ENCODE data around the gene TOX2.

The TOX2 gene

DNA sequence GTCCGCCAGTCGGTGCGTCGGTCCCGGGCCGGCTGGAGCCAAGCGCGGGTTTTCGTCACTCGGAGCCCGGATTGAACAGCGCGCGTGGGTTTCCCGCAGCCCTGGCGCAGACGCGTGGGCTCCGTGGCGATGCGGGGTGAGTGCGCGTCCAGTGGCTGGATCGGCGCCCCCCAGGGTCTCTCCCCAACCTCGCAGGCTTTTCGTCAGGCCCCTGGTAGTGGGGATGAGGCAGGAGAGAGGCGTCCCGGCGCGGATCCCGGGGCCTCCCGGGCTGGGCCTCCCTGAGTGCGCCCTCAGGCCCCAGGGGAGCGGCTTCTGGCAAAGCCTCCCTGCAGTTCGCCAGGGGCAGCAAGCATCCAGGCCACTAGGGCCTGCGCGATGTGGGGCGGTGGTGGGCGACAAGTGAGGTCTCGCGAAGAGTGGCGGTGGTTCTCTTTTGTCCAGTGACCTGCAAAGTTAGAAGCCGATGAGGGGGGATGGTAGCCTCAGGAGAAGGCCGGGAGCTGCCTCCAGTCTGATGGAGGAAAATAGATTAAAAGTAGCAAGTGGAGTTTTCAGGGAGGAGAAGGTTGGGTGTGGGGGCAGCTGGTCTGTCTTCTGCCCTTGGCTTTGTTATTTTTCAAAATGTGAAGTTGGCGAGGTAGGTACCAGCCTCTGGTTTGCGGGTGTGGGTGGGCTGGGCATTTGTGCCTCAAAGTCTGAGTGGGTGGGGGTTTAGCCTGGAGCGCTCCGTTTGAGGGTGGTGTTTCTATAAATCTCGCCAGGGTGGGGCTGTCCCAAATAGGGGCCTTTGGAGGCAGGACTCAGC lies 1.6 kb downstream of the TOX2 start:
- DNase-seq, result no peak

DNA sequence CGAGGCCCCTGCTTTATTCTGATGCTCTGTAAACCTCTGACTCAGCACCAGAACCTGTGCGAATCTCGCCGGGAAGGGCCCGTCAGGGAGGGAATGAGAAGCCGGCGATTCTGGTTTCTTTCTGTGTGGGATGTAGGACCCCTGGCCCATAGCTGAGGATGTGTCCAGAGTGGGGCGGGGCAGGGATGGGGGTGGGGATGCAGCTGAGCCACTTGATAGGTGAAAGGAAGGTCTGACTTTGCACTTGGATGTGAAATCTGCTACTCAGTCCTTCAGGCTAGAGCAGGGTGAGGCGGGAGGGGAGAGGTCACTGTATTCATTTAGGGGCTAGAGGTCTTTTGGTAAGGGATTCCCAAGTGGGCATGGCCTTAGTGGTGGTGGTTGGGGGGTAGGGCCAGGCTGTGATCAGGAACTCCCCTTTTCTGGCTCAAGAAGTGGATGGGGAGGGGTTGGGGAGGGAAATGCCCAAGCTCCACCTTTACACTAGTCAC lies 2.3 kb downstream of the TOX2 start:
- no peak for DNase-seq

DNA sequence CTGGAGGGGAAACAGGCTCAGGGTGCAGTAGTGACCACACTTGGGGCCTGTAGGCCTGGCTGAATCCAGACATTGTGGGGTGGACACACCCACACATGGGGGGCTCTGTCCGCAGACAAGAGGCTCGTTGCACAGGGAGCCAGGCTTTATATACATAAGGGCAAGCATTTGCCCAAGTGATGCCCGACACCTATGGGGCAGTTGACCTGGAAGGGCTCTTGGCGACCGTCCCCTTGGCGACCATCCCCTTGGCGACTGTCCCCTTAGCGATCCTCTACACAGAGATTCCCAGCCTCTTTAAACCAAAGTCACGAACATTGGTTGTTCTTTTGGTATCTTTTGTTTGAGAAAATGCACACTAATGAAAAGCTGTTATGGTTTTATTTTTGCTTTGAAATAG lies 2.7 kb downstream of the TOX2 start:
- no peak for DNase-seq

DNA sequence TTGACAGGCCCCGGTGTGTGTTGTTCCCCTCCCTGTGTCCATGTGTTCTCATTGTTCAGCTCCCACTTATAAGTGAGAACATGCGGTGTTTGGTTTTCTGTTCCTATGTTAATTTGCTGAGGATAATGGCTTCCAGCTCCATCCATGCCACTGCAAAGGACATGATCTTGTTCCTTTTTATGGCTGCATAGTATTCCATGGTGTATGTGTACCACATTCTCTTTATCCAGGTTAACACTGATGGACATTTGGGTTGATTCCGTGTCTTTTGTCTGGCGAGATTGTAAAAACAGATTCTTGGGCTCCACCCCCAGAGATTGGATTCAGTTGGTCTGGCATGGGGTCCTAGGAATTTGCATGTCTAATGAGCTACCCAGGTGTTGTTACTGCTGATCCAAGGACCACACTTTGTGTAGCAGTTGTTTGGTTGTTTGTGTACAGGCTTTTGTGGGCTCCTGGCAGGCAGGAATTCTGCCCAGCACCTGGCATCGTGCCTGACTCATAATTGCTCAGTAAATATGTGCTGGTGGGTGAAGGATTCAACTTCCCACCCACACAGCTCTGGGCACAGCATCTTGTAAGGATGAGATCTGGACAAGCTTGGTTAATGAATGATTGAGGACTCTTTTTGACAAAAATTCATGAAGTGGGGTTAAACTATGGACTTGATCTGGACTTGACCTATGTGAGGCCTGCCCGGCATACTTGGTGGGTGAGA lies 5.2 kb downstream of the TOX2 start:
- DNase-seq, result no peak

DNA sequence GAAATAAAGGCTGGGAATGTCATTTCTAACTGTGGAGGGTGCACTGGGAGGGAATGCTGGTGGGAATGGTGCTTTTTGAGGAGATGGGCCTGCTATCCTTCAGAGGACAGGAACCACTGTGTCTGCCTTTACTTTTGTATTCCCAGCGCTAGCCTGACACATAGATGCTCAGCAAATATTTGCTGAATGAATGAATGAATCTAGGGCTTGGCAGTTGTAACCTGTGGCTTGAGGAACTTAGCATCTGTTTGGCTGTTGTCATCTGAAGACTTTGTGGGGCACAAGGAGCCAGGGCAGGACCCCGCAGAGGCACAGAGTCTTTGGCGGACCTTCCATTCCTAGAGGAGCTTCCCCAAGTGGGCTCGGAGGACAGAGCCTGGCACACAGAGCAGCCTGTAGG lies 6.1 kb downstream of the TOX2 start:
- DNase-seq, result no peak

DNA sequence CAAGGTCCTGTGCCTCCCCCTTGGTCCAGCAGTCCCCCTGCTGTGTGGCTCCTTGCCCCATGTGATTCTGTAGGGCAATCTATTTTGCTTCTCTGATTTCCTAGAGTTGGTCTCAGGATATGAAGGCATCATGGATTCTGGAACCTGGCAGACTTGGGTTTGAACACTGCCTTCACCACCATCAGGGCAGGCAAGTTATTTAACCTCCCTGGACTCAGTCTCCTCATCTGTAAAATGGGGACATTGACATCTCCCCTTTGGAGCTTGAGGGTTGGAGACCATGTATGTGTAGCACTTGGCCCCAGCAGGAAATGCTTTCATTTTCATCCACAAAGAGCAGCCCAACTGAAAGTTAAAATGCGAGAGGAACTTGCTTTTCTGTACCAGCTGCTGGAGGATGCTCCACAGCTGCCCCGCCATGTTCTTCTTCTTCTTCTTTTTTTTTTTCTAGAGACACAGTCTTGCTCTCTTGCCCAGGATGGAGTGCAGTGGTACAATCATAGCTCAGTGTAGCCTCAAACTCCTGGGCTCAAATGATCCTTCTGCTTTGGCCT lies 6.7 kb downstream of the TOX2 start:
- DNase-seq, result no peak

DNA sequence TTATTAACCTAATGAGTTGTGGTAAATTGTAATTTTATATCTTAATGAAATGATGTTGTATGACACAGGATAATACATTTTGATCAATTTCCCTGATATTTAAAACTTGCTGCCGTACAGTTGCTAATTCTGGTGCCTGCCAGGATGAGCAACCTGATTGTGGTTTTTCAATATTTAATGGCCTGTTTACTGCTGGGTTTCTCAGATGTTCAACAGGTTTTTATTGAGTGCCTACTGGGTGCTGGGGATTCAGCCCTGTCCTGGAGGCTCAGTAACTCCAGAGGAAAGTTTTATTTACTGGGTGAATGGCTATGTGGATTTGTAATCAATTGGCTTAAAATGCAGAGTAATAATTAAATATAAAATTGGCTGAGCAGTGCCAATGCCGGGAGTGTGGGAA lies 8.0 kb downstream of the TOX2 start:
- DNase-seq, result no peak

DNA sequence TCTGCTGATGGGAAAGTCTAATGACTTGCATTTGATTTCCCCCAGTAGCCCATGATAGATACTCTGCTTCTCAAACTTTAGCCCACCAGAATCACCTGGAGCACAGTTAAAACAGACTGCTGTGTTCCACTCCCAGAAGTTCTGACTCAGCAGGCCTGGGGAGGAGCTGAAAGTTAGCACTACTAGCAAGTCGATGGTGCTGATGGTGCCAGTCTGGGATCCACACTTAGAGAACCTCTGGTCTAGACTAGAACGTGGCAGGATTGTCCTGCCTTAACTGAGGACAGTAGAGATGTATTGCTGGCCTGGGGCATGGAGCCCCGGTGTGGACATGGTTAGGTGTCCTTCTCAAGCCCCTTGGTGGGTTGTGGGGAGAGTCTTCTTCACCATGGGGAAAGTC lies 8.7 kb downstream of the TOX2 start:
- no peak for DNase-seq

DNA sequence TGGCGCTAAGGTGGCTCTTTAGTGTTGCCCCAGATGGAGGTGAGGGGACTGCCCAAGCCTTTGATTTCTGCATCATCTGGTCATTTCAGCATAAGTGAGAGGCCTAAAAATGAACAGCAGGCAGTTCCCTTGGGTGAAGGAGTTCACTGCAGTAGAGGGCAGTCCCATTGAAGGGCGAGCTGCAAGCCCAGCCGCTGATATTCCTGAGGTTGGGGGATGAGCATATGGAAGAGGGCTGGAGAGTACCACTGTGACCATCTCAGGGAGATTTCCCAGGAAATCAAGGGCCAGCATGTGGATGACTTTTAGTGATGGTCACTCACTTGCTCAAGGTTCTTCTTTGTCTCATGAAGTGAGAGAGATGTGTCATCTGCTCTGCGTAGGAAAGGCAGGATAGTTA lies 9.3 kb downstream of the TOX2 start:
- no peak for DNase-seq

DNA sequence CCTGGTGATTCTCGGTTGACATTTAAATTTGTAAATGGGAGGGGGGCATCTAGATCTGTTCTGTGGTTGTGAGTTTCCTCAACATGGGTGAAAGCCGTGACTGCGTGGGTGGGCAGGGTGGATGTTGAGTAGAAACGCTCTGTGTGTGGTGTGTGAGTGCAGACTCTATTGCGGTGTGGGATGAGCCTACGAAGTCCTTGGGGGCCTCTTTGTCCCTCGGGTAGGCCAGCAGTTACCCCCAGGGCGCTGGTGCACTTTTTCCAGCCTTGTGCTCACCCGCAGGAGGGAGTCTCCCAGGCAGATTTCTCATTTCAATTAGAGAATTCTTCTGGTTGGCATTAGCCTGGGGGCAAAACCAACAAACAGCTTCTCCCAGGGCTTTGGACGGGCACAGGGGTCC lies 10.6 kb downstream of the TOX2 start:
- no peak for DNase-seq

DNA sequence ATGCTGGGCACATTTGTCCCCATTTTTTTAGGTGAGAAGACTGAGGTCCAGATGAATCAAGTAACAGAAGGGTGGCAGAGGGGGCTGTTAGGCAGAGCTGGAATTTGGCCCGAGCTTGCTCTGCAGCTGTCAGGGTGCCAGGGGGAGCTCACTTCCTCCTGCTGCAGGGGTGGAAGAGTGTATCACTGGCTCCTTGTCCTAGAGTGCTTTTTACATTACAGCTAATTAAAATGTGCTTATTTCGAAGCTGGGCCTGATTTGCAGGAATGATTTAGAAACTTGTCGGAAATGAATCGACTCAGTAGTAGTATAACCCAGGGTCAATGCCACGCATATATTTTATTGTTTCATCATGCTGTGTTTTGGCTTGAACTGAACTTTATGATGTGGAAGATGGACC lies 11.1 kb downstream of the TOX2 start:
- DNase-seq, result no peak

DNA sequence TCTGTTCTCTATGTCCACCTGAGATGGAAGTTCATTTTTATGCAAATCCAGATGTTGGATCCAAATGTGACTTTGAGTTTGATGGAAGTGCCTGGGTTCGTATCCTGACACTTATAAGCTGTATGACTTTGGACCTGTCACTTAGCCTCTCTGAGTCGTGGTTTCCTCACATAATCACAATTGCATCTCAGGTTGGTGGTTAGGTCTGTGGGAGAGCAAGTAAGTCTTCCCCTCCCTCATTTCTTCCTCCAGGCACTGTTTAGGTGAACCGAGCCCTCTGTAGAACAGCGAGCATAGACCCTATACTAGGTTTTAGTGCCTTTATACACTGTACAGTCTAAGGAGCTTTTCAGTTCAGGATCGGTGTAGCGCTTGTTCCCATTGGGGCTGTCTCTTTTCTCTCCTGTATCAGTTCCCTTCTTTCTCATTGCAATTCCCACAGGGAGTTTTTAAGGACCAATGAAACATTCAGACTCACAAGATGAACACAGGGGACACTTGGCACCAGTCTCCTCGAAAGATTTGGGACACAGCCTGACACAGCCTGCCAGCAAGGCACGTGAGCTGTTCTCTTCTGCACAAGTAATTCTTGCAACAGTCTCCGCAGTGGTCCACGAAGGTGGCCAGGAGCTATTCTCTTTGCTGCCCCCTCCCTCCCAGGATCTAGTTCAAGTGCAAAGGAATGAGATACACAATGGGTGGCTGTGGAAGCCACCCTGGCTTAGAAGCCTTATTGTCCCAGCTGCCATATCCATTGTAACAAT lies 11.8 kb downstream of the TOX2 start:
- DNase-seq, result no peak

DNA sequence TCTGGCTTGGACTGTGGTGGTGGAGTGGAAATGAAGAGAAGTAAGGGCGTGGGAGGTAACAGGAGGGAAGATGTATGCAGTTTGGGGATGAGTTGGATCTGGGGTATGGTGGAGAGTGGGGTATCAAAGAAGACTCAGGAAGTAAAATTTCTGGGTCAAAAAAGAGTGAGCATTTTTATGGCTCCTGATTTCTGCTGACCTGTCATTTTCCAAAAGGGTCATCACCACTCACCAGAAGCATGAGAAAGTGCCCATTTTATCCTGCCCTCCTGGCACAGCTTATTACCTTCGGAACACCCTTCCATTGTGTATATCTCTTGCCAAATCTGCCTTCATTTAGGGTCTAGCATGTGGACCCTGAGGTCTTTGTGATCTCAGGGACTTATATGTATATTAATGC lies 17.3 kb downstream of the TOX2 start:
- no peak for DNase-seq

DNA sequence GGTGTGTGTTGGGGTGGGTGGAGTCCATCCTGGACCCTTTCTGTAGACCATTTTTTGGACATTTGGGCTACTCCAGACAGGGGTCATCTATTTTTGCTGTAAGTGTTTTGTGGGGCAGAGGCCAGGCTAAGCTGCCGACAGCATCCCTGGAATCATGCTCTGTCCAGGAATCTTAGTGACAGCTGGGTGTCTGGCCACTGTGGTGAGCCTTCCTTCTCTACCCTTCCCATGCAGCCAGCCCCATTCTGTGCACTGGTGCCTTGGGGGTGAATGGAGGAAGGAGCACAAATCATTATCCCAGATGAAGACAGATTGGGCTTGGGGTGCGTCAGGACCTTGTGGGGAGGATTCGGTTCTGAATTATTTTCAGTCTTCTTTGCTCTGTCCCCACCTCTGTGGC lies 20.2 kb downstream of the TOX2 start:
- no peak for DNase-seq

DNA sequence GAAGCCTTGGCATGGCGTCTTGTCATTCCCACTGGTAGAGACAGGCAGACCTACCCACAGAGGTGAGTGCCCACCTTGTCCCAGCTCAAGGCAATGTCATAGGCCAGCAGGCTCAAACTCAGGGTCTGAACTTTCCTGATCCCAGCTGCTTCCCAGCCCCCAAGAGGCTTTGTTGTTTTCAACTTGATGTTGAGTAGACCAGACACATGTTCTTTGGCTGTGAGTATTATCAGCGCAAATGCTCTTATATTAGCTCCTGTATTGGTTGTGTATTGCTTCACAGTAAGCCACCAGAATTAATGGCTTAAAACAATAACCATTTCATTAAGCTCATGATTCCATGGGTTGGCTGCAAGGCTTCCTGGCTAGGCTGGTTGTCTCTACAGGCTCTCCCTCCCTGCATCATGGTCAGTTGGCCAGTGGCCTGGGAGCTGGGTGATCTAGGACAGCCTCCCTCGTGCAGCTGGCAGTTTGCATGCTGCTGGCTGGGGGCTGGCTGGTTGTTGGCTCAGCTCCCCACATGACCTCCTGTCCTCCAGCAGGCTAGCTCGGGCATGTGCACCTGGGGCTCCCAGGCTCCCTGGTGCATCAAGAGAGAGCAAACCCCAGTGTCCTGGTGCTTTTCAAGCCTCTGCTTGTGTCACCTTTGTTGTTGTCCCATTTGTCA lies 21.6 kb downstream of the TOX2 start:
- no peak for DNase-seq

DNA sequence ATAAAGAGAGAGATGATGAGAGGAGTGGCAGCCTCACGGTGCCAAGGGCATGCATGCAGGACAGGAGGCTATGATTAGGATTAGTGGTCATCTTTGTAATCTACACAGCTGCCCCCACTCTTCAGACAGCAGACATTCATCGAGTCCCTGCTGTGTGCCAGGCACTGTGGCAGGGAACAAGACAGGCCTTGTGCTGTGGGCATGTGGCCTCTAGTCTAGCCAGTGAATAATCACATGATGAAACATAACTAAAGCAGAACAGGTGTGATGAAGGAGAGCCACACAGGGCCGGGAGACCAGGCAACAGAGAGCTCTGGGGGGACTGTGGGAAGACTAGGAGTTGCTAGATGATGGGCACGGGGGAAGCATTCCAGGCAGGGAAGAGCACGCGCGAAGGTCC lies 22.2 kb downstream of the TOX2 start:
- DNase-seq, result no peak

DNA sequence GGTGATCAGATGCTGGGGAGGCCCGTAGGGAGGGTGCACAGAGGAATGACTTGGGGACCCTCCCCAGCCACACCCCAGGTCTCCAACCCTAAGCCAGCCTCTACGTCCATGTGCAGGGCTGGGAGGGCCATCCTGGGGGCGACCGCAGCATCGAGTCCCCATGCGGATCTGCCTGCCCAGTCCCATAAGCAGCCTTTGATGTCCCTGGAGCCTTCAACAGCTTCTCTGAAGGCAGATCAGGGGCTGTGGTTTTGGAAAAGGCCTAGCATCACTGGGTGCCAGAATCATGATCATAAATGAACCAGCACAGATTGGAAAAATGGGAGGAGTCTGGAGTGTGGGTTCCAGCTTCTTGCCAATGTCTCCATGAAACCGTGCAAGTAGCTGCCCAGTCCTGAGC lies 22.9 kb downstream of the TOX2 start:
- no peak for DNase-seq

DNA sequence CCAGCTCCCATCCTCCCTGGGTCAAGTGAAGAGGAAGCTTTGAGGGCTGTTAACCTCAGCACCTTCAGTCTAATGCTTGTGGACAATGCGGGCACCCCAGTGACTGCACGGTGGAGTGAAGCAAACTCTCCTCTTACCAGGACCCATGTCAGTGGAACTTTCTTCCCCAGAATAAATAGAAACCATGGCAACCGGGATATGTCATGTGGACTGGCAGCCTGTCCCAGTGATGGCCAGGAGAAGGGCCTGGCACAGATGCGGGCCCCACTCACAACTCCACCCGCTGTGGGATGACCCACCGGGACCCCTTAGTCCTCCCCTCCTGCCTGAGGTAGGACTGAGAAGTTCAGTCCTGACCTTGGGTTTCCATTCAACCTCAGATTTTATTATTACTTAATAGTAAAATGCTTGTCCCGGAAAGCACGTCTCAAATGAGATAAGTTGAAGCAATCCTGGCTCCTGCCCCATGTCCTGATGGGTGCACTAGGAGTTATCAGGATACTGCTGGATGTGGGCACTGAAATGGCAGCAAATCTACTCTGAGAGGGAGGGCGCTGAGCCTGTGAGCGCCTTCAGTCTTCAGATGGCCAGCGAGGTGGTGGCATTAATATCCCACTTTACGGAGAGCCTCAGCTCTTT lies 23.5 kb downstream of the TOX2 start:
- DNase-seq, result no peak

DNA sequence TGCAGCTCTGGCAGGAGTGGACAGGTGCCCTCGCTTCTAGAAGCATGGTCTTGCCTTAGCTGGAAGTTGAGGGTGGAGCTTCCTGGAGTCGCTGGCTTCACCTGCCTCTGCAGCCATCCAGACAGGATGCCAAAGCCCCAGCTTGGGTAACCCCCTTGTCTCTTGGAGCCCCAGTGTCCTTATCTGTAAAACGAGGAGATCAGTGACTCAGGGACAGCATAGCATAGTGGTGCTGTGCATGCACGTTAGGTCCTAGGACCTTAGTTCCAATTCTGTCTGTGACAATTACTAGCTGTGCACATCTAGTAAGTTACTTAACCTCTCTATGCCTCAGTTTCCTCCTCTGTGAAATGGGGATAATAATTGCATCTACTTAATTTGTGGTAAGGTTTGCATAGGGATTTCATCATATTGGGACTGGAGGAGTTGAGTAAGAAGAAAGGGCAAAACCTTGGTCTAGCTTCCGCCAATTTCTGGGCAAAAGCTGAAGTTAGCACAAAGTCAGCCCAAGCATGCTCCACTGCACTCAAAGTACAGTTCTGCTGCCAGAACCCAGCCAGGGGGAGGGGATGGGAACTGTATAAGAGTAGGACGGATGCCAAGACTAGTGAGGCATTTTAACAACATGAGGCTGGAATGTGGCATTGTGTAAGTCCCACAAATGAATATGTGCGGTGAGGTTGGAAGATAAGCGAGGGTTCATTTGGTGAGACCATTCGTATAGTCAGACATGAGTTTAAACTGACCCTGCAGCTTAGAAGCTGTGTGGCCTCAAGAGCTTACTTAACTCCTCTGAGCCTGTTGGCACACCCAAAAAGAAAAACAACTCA lies 24.5 kb downstream of the TOX2 start:
- no peak for DNase-seq

DNA sequence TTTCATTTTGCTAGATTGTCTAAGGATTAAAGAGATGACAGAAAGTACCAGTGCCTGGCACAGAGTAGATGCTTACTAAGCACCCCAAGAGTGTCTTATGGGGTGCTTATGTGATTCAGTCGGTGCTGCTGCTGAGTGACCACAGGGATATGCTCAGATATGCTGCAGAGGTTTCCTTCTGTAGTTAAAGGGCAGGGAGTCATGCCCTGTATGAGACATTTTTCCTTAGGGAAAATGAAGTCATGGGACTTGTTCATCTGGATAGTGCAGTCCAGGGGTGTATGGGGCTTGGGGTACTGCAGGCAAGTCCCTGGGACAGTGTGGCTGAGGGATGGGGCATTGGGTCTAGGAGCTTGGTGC lies 25.1 kb downstream of the TOX2 start:
- no peak for DNase-seq

DNA sequence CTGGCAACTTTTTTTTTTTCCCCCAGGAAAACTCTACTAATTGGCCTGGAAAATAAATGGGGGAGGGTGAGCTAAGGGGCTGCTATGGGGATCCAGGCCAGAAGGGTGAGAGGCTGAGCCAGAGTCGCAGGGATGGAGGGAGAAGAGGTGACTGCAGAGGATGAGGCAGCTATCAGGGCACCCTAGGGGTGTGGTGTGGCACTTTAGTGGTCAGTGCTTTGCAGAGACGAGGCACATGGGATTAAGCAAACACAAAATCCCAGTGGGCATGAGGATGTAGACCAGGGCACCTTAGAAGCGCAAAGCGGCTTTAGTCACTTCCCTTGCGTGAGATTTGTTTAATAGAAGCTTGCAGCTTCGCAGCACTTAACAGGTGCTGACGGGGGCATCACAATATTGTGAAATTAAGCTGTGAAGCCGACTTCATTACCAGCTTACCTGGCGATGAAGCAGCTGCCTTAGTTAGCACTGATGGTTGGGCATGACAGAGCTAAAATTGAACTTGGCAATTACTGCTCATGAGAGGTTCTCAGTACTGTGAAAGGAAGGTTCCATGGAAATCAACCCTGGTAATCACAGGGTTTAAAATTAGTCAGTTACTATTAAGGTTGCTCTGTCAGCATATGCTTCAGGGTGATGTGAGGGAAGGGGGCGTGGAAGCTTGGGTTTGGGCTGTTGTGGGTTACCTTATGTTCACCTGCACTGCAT lies 26.0 kb downstream of the TOX2 start:
- no peak for DNase-seq

All from hematopoietic multipotent progenitor cell treated with erythropoietin and hydrocortisone succinate and interleukin-3 and kit ligand, for 8 days (in vitro differentiated cells).